CMK (cell line): Measurements from ENCODE around the gene CD84.
A peak's percentile ranks its signal among the peaks of the same experiment; 100 is the strongest.
"Not testable (repeated sequence)": the region's sequence is repeated elsewhere in the genome, so short reads cannot be mapped to it uniquely, and the experiment has no call there.

ENCODE experiments used
- DNase-seq: peaks from one replicate; pipeline ENCODE4 v3.0.0-alpha.2; 2010; ENCODE audit warnings: low read depth

The CD84 gene

DNA sequence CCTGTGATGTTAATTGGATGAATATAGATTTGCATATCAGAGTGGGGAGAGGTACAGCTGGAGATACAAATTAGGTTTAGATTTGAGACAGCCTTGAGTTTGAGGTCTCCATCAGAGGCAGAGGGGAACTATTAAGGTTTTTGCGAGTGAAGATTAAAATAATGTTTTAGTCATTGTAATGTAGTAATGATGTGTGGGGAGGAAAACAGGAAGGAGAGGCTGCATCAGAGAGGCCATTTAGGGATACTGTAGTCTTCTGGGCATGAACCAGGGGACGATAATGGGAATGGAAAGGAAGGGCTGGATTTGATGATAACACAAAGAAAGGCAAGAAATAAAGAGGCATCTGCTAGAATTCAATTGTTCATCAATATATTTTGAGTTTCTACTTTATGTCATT is 9.5 kb downstream of the CD84 start:
- DNase-seq, result no peak

- DNase-seq, result peak; percentile 69
Observed at GRCh38 chr1:160567858-160568682, 11.2 kb downstream of the CD84 start.

- DNase-seq, result no peak
Observed at GRCh38 chr1:160567341-160567740, 12.0 kb downstream of the CD84 start.

DNA sequence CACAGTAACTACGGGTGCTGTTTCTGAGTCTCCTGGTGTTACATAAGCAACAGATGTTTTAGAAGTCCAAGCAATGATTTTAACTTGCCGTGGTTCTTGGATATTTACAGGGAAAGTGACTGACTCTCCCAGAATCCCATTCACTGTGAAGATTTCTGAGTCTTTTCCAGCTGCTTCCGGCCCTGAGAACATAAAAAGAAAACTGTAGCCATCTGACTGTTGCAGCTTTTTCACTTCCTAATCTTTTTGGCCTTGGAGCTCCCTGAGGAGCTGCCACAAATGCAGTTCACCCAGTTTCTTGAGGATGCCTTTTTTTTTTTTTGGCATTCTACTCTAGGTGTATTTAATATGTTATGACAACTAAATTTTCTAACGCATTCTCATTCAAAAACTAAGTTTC is 13.7 kb downstream of the CD84 start:
- DNase-seq, result no peak

DNA sequence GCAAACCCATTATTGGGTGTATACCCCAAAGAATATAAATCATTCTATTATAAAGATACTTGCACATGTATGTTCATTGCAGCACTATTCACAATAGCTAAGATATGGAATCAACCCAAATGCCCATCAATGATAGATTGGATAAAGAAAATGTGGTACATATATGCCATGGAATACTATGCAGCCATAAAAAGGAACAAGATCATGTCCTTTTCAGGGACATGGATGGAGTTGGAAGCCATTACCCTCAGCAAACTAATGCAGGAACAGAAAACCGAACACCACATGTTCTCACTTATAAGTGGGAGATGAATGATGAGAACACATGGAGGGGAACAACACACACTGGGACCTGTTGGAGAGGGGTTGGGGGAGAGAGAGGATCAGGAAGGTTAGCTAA is 16.1 kb downstream of the CD84 start:
- not testable (repeated sequence) for DNase-seq

- not testable (repeated sequence) for DNase-seq
Observed at GRCh38 chr1:160562745-160563144, 16.6 kb downstream of the CD84 start.

DNA sequence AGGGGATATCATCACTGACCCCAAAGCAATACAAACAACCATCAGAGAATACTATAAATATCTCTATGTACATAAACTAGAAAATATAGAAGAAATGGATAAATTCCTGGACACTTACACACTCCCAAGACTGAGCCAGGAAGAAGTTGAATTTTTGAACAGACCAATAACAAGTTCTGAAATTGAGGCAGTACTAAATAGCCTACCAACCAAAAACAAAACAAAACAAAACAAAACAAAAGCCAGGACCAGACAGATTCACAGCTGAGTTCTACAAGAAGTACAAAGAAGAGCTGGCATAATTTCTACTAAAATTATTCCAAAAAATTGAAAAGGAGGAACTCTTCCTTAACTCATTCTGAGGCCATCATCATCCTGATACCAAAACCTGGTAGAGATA is 18.5 kb downstream of the CD84 start:
- DNase-seq, result no peak

- no peak for DNase-seq
Observed at GRCh38 chr1:160560045-160560705, 19.1 kb downstream of the CD84 start.

GRCh38 chr1:160559437-160559836 is 19.9 kb downstream of the CD84 start:
- DNase-seq, result not testable (repeated sequence)

DNA sequence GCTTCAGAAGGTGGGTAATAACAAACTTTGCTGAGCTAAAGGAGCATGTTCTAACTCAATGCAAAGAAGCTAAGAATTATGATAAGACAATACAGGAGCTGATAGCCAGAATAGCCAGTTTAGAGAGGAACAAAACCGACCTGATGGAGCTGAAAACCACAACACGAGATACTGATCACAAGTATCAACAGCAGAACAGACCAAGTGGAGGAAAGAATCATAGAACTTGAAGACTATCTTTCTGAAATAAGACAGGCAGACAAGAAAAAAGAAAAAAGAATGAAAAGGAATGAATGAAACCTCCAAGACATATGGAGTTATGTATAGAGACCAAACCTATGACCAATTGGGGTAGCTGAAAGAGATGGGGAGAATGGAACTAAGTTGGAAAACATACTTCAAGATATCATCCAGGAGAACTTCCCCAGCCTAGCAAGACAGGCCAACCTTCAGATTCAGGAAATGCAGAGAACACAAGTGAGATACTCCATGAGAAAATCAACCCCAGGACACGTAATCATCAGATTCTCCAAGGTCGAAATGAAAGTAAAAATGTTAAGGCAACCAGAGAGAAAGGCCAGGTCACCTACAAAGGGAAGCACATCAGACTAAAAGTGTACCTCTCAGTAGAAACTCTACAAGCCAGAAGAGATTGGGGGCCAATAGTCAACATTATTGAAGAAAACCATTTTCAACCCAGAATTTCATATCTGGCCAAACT is 20.5 kb downstream of the CD84 start:
- no peak for DNase-seq

GRCh38 chr1:160553778-160554177 is 25.5 kb downstream of the CD84 start:
- no peak for DNase-seq

DNA sequence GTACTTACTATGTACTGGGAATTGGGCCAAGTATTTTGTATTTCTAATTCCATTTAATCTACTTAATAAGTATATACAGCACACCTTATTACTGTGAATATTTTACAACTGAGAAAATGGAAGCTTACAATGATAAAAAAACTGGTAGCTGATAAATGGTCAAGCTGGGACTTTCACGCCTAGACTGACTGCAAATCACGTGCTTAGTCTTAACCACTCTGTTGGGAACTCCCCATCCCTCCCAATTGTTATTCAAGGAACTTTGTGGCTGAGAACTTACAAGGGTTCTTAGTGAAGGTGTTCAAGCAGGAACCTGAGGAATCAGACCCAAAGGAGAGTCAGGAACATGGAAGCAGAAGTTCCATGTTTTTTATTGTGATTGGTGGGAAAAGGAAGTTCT is 26.9 kb downstream of the CD84 start:
- no peak for DNase-seq

DNA sequence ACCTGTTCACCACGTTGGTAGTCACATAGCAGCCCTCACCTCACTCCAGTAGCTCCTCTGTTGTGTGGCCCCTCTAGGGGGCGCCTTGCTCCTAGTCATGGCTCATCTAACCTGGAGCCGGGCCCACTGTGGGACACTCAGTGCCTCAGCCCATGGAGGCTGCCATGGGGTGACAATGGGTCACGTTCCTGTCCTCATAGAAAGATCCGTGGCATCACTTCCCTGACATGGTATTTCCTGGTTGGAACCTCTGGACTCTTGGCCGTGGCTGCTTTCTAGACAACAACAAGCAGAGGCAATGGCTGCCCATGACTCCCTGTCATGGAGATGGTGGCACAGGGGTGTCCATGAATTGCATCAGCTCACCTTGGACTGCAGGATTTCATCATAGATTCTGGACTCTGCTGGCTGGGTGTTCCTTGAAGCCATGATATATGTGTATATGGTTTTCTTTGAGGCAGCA is 28.7 kb downstream of the CD84 start:
- DNase-seq, result no peak

GRCh38 chr1:160549665-160550006 is 29.7 kb downstream of the CD84 start:
- DNase-seq, result no peak

GRCh38 chr1:160548960-160549664 is 30.2 kb downstream of the CD84 start:
- no peak for DNase-seq

- DNase-seq, result no peak
Observed at GRCh38 chr1:160548183-160548582, 31.1 kb downstream of the CD84 start.

GRCh38 chr1:160547422-160547821 is 31.9 kb downstream of the CD84 start:
- DNase-seq, result no peak

- no peak for DNase-seq
Observed at GRCh38 chr1:160546942-160547341, 32.4 kb downstream of the CD84 start.

GRCh38 chr1:160544647-160545046 is 34.6 kb downstream of the CD84 start:
- DNase-seq, result no peak

GRCh38 chr1:160542303-160542945 is 36.9 kb downstream of the CD84 start:
- no peak for DNase-seq

DNA sequence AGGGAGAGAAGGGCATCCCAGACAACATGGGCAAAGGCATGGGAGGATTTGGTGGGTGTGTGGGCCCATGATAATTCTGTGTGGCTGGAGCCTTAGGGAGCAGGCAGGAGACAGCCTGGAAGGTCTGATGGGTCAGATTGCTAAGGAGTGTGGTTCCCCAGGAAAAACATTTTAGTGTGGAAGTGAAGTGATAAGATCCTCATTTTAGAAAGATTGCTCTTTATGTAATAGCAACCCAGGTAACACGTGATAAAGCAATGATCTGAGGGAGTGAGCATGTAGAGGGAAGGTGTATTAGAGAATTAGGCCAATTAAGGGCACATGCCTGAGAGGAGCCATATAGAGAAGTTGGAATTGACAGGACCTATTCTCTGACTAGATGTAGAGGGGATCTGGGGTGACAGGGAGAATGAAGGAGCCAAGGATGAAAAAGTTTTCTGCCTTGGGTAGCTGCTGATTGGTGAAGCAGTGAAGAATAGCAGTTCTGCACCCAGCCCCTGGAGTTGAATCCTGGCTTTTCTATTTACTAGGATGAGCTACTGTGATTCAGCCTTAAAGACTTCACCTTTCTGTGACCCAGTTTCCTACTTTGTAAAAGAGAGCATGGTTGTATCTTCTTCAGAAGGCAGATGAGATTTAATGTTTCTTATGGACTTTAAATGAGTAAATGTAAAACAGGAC is 37.5 kb downstream of the CD84 start:
- DNase-seq, result no peak
